AG04450 (cell line): Measurements from ENCODE around the gene TDRD10. TPM values are rescaled to one million over a fixed set of nuclear protein-coding genes. Genes with fewer than 3 reads are reported as not detected.

Experiments
- CTCF ChIA-PET: fragments of 300-600, 350-600 bp; formaldehyde crosslinking; extraction: SDS; loops from one replicate; lab custom pipeline; 2022; ENCODE audit warnings: antibody characterized with exemption, inconsistent platforms; lab: Charles Lee
- POLR2A ChIA-PET: fragments of 350-600 bp; formaldehyde crosslinking; extraction: SDS; loops from one replicate; lab custom pipeline; 2021; ENCODE audit warnings: antibody characterized with exemption, inconsistent platforms; lab: Yijun Ruan, JAX
- DNase-seq: peaks from one replicate; pipeline ENCODE4 v3.0.0-alpha.2; 2011; ENCODE audit warnings: low read depth, low spot score
- H3K27ac ChIP-seq: one replicate; pipeline ENCODE4 v1.5.1; 2012; ENCODE audit warnings: low read depth, low read length, control low read depth
- H3K27me3 ChIP-seq: one replicate; pipeline ENCODE4 v1.6.0; 2012; ENCODE audit warnings: low read length; ENCODE audit not compliant: control insufficient read depth, insufficient read depth
- H3K4me3 ChIP-seq: 2 replicates; pipeline ENCODE4 v1.5.1; 2011; ENCODE audit warnings: mild to moderate bottlenecking, low read depth, low read length, control low read depth
- H3K9me3 ChIP-seq: 2 replicates; pipeline ENCODE4 v1.5.1; 2012; ENCODE audit warnings: low read length; ENCODE audit not compliant: control insufficient read depth, insufficient read depth
- CTCF ChIP-seq: IDR thresholded peaks from 2 replicates; pipeline ENCODE4 v1.5.1; 2011; ENCODE audit warnings: low read depth, low read length, control low read depth, inconsistent platforms
- polyA plus RNA-seq: library from polyadenylated mRNA; depleted of rRNA; stranded (reverse); fragments of >200 nt; gene quantifications from 2 replicates; pipeline ENCODE4 v1.2.3, GENCODE V29; 2011

Gene TDRD10
- polyA plus RNA-seq, 1 experiment: not detected

- no peak for TF ChIP-seq CTCF
- DNase-seq: no peak
- ChIA-PET POLR2A (no interaction called here), CTCF (interaction anchor here (0.5 to 2.1 kb wide), 3 partner anchors 11 to 652 kb away, joined by 3 to 6 read pairs (median 3); no protein-coding TSS in a partner anchor)
- peaks cover 3% of the 10 kb centered on the region; the same call in 1 of the 2 replicates for H3K9me3 ChIP-seq
- H3K27ac ChIP-seq: no peak overlapping the region
- no peak overlapping the region for H3K4me3 ChIP-seq
- peaks cover 67% of the 10 kb centered on the region for H3K27me3 ChIP-seq
Observed at GRCh38 chr1:154490317-154490716, 11.7 kb upstream of the TDRD10 start.

- no peak overlapping the region for H3K27ac ChIP-seq
- DNase-seq: no peak
- TF ChIP-seq CTCF: no peak
- H3K9me3 ChIP-seq: peaks cover 3% of the 10 kb centered on the region; the same call in 1 of the 2 replicates
- peaks cover 76% of the 10 kb centered on the region for H3K27me3 ChIP-seq
- ChIA-PET POLR2A (no interaction called here), CTCF (interaction anchor here (0.7 kb wide), 1 partner anchor 55 kb away, joined by 4 read pairs; no protein-coding TSS in a partner anchor)
- no peak overlapping the region for H3K4me3 ChIP-seq
Observed at GRCh38 chr1:154492115-154492514, 9.9 kb upstream of the TDRD10 start.

GRCh38 chr1:154493276-154493675 lies 8.7 kb upstream of the TDRD10 start:
- Histone ChIP-seq H3K27me3 (peaks cover 69% of the 10 kb centered on the region), H3K4me3 (no peak overlapping the region), H3K27ac (no peak overlapping the region), H3K9me3 (peaks cover 3% of the 10 kb centered on the region; the same call in 1 of the 2 replicates)
- no peak for TF ChIP-seq CTCF
- CTCF ChIA-PET: no interaction called here
- no peak for DNase-seq
- POLR2A ChIA-PET: no interaction called here

GRCh38 chr1:154495496-154496273 lies 6.3 kb upstream of the TDRD10 start:
- ChIA-PET POLR2A (no interaction called here), CTCF (interaction anchor here (0.9 to 2.1 kb wide), 3 partner anchors 16 to 171 kb away, joined by 3 to 10 read pairs (median 6); no protein-coding TSS in a partner anchor)
- H3K27me3 ChIP-seq: peaks cover 69% of the 10 kb centered on the region
- no peak for TF ChIP-seq CTCF
- no peaks in the 10 kb centered on the region for H3K9me3 ChIP-seq
- no peak overlapping the region for H3K4me3 ChIP-seq
- DNase-seq: no peak
- H3K27ac ChIP-seq: no peak overlapping the region

- H3K27ac ChIP-seq: no peak overlapping the region
- H3K4me3 ChIP-seq: no peak overlapping the region
- peaks cover 69% of the 10 kb centered on the region for H3K27me3 ChIP-seq
- no peak for TF ChIP-seq CTCF
- no peaks in the 10 kb centered on the region for H3K9me3 ChIP-seq
- DNase-seq: no peak
- ChIA-PET POLR2A (no interaction called here), CTCF (interaction anchor here (0.7 to 2.1 kb wide), 3 partner anchors 17 to 66 kb away, joined by 3 to 10 read pairs (median 6); no protein-coding TSS in a partner anchor)
Observed at GRCh38 chr1:154496383-154496782, 5.6 kb upstream of the TDRD10 start.
